Panc1 (cell line): ENCODE data around the gene RPL3. TPM values are rescaled to one million over a fixed set of nuclear protein-coding genes. Genes with fewer than 3 reads are reported as not detected.

ENCODE experiments used
- ATAC-seq: fragments of 200-7000 bp; cut with Tn5 transposase; 2 replicates; pipeline ENCODE4 v1.9.1; 2020; ENCODE audit warnings: mild to moderate bottlenecking, moderate library complexity
- BruUV-seq: library from RNA; stranded (reverse); fragments of 400-500 nt; replicated peaks from 2 replicates; lab custom pipeline; 2021; lab: Mats Ljungman, UMichigan
- CTCF ChIA-PET: fragments of 300-600 bp; sonication (Branson Sonifier 250); formaldehyde crosslinking; loops from one replicate; lab custom pipeline; 2022; ENCODE audit warnings: antibody characterized with exemption; lab: Charles Lee
- POLR2A ChIA-PET: fragments of 300-600 bp; sonication (Branson Sonifier 250); formaldehyde crosslinking; loops from one replicate; lab custom pipeline; 2022; ENCODE audit warnings: antibody characterized with exemption; lab: Charles Lee
- DNase-seq: peaks from one replicate; pipeline ENCODE4 v3.0.0-alpha.2; 2010; ENCODE audit warnings: low read depth, low spot score
- H3K27ac ChIP-seq: 2 replicates; pipeline ENCODE4 v1.5.1; 2011; ENCODE audit warnings: mild to moderate bottlenecking, low read length, inconsistent platforms
- H3K27me3 ChIP-seq: fragments of 200-500 bp; sonication (Bioruptor generic); 2 replicates; pipeline ENCODE4 v1.6.0; 2014; ENCODE audit warnings: low read length, inconsistent platforms; ENCODE audit not compliant: control insufficient read depth, insufficient read depth
- H3K36me3 ChIP-seq: fragments of 200-500 bp; sonication (Bioruptor generic); 2 replicates; pipeline ENCODE4 v1.5.1; 2014; ENCODE audit warnings: inconsistent platforms, mild to moderate bottlenecking, low read length, moderate library complexity; ENCODE audit not compliant: control insufficient read depth, insufficient read depth
- H3K4me1 ChIP-seq: 2 replicates; pipeline ENCODE4 v1.5.1; 2011; ENCODE audit warnings: inconsistent platforms, mild to moderate bottlenecking, low read length, moderate library complexity; ENCODE audit not compliant: control insufficient read depth, insufficient read depth
- H3K4me3 ChIP-seq, 2 experiments: 2 replicates each; pipeline ENCODE4 v1.5.1; 2011 to 2012; ENCODE audit warnings: low read depth in 2 of 2, low read length in 2 of 2, mild to moderate bottlenecking in 2 of 2, inconsistent platforms in 1 of 2, moderate library complexity in 1 of 2
- H3K9me3 ChIP-seq: fragments of 200-500 bp; sonication (Bioruptor generic); 2 replicates; pipeline ENCODE4 v1.5.1; 2014; ENCODE audit warnings: low read depth, mild to moderate bottlenecking, inconsistent platforms, low read length, moderate library complexity; ENCODE audit not compliant: control insufficient read depth, insufficient read depth
- CTCF ChIP-seq: fragments of 450-650 bp; IDR thresholded peaks from 2 replicates; pipeline ENCODE4 v1.5.1; 2017; ENCODE audit warnings: mild to moderate bottlenecking
- POLR2AphosphoS5 ChIP-seq: IDR thresholded peaks from 2 replicates; pipeline ENCODE4 v1.6.1; 2012; ENCODE audit warnings: mild to moderate bottlenecking, low read depth, low read length, moderate library complexity
- REST ChIP-seq, 2 experiments: IDR thresholded peaks; 2 replicates each; pipeline ENCODE4 v1.6.1; 2011 to 2012; ENCODE audit warnings: low read depth in 2 of 2, control low read depth in 1 of 2, low read length in 1 of 2, mild to moderate bottlenecking in 1 of 2, moderate library complexity in 1 of 2; ENCODE audit not compliant: insufficient read depth in 1 of 2
- SIN3A ChIP-seq: IDR thresholded peaks from 2 replicates; pipeline ENCODE4 v1.6.1; 2012; ENCODE audit warnings: low read depth, mild to moderate bottlenecking, low read length, moderate library complexity, borderline replicate concordance; ENCODE audit not compliant: insufficient read depth
- TCF7L2 ChIP-seq: IDR thresholded peaks from 2 replicates; pipeline ENCODE4 v1.6.1; 2011; ENCODE audit warnings: mild to moderate bottlenecking, low read depth, low read length, inconsistent platforms
- in situ Hi-C: cut with HindIII; loops from 2 replicates; pipeline ENCODE4 v1.10.0; 2016; ENCODE audit warnings: low sequenced_read_pairs, low pct_unique_long_range_greater_than_20kb
- intact Hi-C: fragments of 100-400 bp; cut with micrococcal nuclease; formaldehyde crosslinking; loops from one replicate; pipeline ENCODE4 v1.10.0; 2022; ENCODE audit not compliant: unreplicated experiment
- total RNA-seq: library from RNA; stranded (reverse); gene quantifications from one replicate; pipeline ENCODE4 v1.2.1, GENCODE V29; 2021; ENCODE audit not compliant: unreplicated experiment

Gene RPL3
- total RNA-seq, 1 experiment from 2014 or later: 885 TPM

GRCh38 chr22:39266398-39267030 lies 52.9 kb downstream of the RPL3 start:
- DNase-seq: no peak
- BruUV-seq: no TSS peak
- ATAC-seq: no peak
- no peak for TF ChIP-seq TCF7L2
- no peak for TF ChIP-seq CTCF
- TF ChIP-seq SIN3A: no peak
- no peak for TF ChIP-seq REST (IDR thresholded peaks at IDR 0.05; ENCODE audit: insufficient read depth in 1 of 2, low read depth in 2 of 2, low read length in 1 of 2)
- TF ChIP-seq POLR2AphosphoS5: no peak
- H3K27ac ChIP-seq: no peak overlapping the region
- H3K4me3 ChIP-seq: no peak overlapping the region
- intact Hi-C loops: no loop called here
- 0 out of 2 replicates have a peak, but pooled peaks cover 2% of the 10 kb centered on the region for H3K4me1 ChIP-seq
- in situ Hi-C loops: no loop called here
- ChIA-PET CTCF (no interaction called here), POLR2A (no interaction called here)
- no peaks in the 10 kb centered on the region for H3K9me3 ChIP-seq
- no peaks in the 10 kb centered on the region for H3K36me3 ChIP-seq
- no peaks in the 10 kb centered on the region for H3K27me3 ChIP-seq

GRCh38 chr22:39265143-39265886 lies 54.1 kb downstream of the RPL3 start:
- in situ Hi-C loops (no loop called here), intact Hi-C loops (no loop called here)
- Histone ChIP-seq H3K4me3 (no peak overlapping the region), H3K4me1 (0 out of 2 replicates have a peak, but pooled peaks cover 2% of the 10 kb centered on the region), H3K27me3 (no peaks in the 10 kb centered on the region), H3K36me3 (no peaks in the 10 kb centered on the region), H3K27ac (no peak overlapping the region), H3K9me3 (no peaks in the 10 kb centered on the region)
- CTCF ChIA-PET: no interaction called here
- POLR2A ChIA-PET: no interaction called here
- ATAC-seq (no peak), DNase-seq (no peak)
- no peak for TF ChIP-seq SIN3A
- TF ChIP-seq TCF7L2: no peak
- TF ChIP-seq CTCF: no peak
- TF ChIP-seq REST (IDR thresholded peaks at IDR 0.05; ENCODE audit: insufficient read depth in 1 of 2, low read depth in 2 of 2, low read length in 1 of 2): no peak
- no peak for TF ChIP-seq POLR2AphosphoS5
- BruUV-seq: no TSS peak
